ENCODE measurements around the gene PNMT. TPM values are rescaled to one million over a fixed set of nuclear protein-coding genes. Genes with fewer than 3 reads are reported as not detected.
A peak's percentile ranks its signal among the peaks of the same experiment; 100 is the strongest.

The PNMT gene
- total RNA-seq, 1 experiment from 2014 or later, result 2.4 TPM

DNA sequence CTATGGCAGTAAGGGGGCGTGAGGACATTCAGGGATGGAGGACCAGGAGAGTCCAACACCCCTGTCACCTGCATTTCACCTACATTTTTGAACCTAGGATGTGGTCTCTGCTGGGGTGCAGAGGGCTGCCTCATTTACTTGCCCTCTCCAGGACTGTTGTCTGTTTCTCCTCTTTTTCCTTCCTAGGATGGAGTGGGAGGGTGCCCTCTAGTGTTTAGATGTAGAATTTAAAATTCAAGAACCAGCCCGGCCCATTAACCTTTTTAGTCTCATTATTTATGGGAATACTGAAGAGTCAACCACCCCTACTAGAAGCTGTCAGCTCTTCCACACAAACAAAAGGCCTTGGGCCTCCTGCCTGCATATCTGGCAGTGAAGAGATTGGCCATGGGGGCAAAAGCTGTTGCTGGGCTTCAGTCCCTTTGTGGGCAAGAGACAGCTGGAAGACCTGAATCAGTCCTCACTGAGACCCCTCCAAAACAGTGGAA, 33.8 kb upstream of the PNMT start:
- Histone ChIP-seq H3K36me3 (ENCODE audit: control insufficient read depth, insufficient read depth, low read length) (peaks cover 3% of the 10 kb centered on the region; the same call in 1 of the 2 replicates), H3K4me1 (ENCODE audit: control insufficient read depth, insufficient read depth, low read length) (peaks cover 55% of the 10 kb centered on the region), H3K27ac (ENCODE audit: low read length) (peak overlapping the region; percentile 75), H3K9me3 (ENCODE audit: control insufficient read depth, insufficient read depth, low read depth, low read length) (no peaks in the 10 kb centered on the region), H3K27me3 (ENCODE audit: control insufficient read depth, insufficient read depth, low read length) (no peaks in the 10 kb centered on the region), H3K4me3 (ENCODE audit: low read depth in 2 of 2, low read length in 2 of 2) (no peak overlapping the region)
- no TSS peak for BruUV-seq (replicated peaks)
- no peak for ATAC-seq
- in situ Hi-C loops (cut with HindIII; ENCODE audit: low pct_unique_long_range_greater_than_20kb, low sequenced_read_pairs), result no loop called here
- TF ChIP-seq, protein P1, sequence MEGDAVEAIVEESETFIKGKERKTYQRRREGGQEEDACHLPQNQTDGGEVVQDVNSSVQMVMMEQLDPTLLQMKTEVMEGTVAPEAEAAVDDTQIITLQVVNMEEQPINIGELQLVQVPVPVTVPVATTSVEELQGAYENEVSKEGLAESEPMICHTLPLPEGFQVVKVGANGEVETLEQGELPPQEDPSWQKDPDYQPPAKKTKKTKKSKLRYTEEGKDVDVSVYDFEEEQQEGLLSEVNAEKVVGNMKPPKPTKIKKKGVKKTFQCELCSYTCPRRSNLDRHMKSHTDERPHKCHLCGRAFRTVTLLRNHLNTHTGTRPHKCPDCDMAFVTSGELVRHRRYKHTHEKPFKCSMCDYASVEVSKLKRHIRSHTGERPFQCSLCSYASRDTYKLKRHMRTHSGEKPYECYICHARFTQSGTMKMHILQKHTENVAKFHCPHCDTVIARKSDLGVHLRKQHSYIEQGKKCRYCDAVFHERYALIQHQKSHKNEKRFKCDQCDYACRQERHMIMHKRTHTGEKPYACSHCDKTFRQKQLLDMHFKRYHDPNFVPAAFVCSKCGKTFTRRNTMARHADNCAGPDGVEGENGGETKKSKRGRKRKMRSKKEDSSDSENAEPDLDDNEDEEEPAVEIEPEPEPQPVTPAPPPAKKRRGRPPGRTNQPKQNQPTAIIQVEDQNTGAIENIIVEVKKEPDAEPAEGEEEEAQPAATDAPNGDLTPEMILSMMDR (IDR thresholded peaks at IDR 0.05), result peak; percentile 80
- TF ChIP-seq, protein P2, sequence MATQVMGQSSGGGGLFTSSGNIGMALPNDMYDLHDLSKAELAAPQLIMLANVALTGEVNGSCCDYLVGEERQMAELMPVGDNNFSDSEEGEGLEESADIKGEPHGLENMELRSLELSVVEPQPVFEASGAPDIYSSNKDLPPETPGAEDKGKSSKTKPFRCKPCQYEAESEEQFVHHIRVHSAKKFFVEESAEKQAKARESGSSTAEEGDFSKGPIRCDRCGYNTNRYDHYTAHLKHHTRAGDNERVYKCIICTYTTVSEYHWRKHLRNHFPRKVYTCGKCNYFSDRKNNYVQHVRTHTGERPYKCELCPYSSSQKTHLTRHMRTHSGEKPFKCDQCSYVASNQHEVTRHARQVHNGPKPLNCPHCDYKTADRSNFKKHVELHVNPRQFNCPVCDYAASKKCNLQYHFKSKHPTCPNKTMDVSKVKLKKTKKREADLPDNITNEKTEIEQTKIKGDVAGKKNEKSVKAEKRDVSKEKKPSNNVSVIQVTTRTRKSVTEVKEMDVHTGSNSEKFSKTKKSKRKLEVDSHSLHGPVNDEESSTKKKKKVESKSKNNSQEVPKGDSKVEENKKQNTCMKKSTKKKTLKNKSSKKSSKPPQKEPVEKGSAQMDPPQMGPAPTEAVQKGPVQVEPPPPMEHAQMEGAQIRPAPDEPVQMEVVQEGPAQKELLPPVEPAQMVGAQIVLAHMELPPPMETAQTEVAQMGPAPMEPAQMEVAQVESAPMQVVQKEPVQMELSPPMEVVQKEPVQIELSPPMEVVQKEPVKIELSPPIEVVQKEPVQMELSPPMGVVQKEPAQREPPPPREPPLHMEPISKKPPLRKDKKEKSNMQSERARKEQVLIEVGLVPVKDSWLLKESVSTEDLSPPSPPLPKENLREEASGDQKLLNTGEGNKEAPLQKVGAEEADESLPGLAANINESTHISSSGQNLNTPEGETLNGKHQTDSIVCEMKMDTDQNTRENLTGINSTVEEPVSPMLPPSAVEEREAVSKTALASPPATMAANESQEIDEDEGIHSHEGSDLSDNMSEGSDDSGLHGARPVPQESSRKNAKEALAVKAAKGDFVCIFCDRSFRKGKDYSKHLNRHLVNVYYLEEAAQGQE (IDR thresholded peaks at IDR 0.05; ENCODE audit: insufficient read depth in 1 of 2, low read depth in 2 of 2, low read length in 1 of 2), result no peak
- POLR2A ChIA-PET, result no interaction called here
- intact Hi-C loops (cut with micrococcal nuclease; ENCODE audit: unreplicated experiment), result no loop called here
- CTCF ChIA-PET, result interaction anchor here (1.1 to 1.6 kb wide), 2 partner anchors 13 to 32 kb away, joined by 3 to 4 read pairs; no protein-coding TSS in a partner anchor
- no peak for DNase-seq (ENCODE audit: low read depth, low spot score)

DNA sequence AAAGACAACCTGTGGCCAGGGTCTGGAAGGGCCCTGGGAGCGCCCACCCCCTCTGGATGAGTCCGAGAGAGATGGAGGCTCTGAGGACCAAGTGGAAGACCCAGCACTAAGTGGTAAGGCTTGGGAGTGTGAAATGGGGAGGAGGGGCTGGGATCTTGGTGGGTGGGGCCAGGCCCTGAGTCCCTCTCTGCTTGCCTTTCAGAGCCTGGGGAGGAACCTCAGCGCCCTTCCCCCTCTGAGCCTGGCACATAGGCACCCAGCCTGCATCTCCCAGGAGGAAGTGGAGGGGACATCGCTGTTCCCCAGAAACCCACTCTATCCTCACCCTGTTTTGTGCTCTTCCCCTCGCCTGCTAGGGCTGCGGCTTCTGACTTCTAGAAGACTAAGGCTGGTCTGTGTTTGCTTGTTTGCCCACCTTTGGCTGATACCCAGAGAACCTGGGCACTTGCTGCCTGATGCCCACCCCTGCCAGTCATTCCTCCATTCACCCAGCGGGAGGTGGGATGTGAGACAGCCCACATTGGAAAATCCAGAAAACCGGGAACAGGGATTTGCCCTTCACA, 32.6 kb upstream of the PNMT start:
- peaks cover 3% of the 10 kb centered on the region; the same call in 1 of the 2 replicates for H3K36me3 ChIP-seq (ENCODE audit: control insufficient read depth, insufficient read depth, low read length)
- in situ Hi-C loops (cut with HindIII; ENCODE audit: low pct_unique_long_range_greater_than_20kb, low sequenced_read_pairs), result no loop called here
- ATAC-seq (no peak), DNase-seq (ENCODE audit: low read depth, low spot score) (no peak)
- no peaks in the 10 kb centered on the region for H3K9me3 ChIP-seq (ENCODE audit: control insufficient read depth, insufficient read depth, low read depth, low read length)
- CTCF ChIA-PET, result interaction anchor here (1.6 kb wide), 1 partner anchor 14 kb away, joined by 3 read pairs; no protein-coding TSS in a partner anchor
- H3K4me1 ChIP-seq (ENCODE audit: control insufficient read depth, insufficient read depth, low read length), result peaks cover 59% of the 10 kb centered on the region
- TF ChIP-seq, protein P1 (IDR thresholded peaks at IDR 0.05), result no peak
- TF ChIP-seq TCF7L2 (IDR thresholded peaks at IDR 0.05; ENCODE audit: low read depth, low read length) (no peak), POLR2AphosphoS5 (IDR thresholded peaks at IDR 0.05; ENCODE audit: low read depth, low read length) (no peak), SIN3A (IDR thresholded peaks at IDR 0.05; ENCODE audit: borderline replicate concordance, insufficient read depth, low read depth, low read length) (no peak)
- TF ChIP-seq, protein P2 (IDR thresholded peaks at IDR 0.05; ENCODE audit: insufficient read depth in 1 of 2, low read depth in 2 of 2, low read length in 1 of 2), result no peak
- no peaks in the 10 kb centered on the region for H3K27me3 ChIP-seq (ENCODE audit: control insufficient read depth, insufficient read depth, low read length)
- POLR2A ChIA-PET, result no interaction called here
- peak overlapping the region; percentile 91 for H3K27ac ChIP-seq (ENCODE audit: low read length)
- BruUV-seq (replicated peaks), result no TSS peak
- intact Hi-C loops (cut with micrococcal nuclease; ENCODE audit: unreplicated experiment), result no loop called here
- H3K4me3 ChIP-seq (ENCODE audit: low read depth in 2 of 2, low read length in 2 of 2), result no peak overlapping the region
